ENCODE results near the gene C3. TPM values are rescaled to one million over a fixed set of nuclear protein-coding genes. Genes with fewer than 3 reads are reported as not detected.

C3 gene
- total and polyA plus RNA-seq, 7 donors = 37.7 to 120 (median 88.4) TPM

DNA sequence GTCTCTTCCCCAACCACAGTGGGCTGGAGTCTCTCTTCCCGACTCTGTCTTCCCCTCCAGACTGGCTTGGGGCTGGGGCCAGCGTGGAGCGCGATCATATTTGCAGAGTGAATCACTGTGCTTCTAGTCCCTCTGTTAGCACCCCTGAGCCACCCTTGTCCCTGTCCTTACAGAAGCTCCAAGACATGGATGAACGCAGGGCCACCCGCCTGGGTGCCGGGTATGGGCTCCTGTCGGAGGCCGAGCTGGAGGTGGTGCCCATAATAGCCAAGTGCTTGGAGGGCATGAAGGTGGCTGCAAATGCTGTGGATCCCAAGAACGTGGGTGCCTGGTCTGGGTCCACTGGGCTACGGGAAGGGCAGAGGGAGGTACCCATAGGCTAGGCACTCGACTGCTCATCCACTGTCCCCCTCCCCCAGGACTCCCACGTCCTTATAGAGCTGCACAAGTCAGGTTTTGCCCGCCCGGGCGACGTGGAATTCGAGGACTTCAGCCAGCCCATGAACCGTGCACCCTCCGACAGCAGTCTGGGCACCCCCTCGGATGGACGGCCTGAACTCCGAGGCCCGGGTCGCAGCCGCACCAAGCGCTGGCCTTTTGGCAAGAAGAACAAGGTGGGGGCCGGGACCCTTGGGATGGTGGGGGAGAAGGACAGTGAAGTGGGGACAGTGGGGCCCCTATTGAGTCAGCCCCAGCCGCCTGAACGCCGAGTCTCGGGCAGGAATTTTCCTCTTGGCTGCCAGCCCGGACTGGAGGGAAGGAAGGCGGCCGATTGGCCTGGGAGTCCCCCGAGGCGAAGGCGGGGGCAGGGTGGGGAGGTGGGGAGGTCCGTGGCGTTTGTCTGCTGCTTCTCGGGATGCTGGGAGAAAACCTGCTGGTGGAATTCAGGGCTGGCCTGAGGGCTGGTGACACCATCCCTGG lies 24.2 kb upstream of the C3 start:
- peak; percentile 75 to 86 (median 79) for ATAC-seq
- peaks cover 68% of the 10 kb centered on the region for H3K4me1 ChIP-seq

DNA sequence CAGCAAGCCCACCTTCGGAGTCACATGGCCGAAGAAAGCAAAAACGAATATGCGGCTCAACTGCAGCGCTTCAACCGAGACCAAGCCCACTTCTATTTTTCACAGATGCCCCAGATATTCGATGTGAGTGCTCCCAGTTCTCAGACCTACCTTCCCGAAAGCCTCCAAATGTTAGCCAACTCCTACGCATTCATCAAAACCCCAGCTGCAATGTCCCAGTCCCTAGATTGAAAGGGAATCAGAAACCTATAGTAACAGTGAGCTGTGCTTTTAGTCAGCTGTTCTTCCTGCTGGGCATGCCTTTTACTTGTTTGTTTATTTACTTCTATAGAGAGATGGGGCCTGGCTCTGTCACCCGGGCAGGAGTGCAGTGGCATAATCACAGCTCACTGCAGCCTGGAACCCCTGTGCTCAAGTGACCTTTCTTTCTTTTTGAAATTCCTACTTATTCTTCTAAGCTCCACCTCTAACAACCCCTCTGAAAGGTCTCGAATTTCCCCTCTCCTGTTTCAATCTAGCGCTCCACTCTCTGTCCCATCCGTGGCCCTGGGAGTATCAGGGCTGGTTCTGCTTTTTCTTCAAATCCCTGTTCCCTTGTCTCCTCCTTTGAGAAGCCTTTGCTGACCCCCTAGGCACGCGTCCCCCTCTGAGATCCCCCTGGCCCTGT lies 23.4 kb upstream of the C3 start:
- ATAC-seq (no peak), DNase-seq (no peak)
- 75 to 82% (median 79%) methylated on average over 15 of the region's 15 CpGs for WGBS, 3 donors
- H3K4me1 ChIP-seq = peaks cover 72% of the 10 kb centered on the region
- no peaks in the 10 kb centered on the region for H3K9me3 ChIP-seq
- no peaks in the 10 kb centered on the region for H3K27me3 ChIP-seq (ENCODE audit: insufficient read depth in 3 of 3, low read length in 2 of 3)
- H3K36me3 ChIP-seq (ENCODE audit: insufficient read depth in 1 of 2, low read depth in 1 of 2) = peaks cover 4 to 62% of the 10 kb centered on the region in 2 donors
- TF ChIP-seq, protein P1, sequence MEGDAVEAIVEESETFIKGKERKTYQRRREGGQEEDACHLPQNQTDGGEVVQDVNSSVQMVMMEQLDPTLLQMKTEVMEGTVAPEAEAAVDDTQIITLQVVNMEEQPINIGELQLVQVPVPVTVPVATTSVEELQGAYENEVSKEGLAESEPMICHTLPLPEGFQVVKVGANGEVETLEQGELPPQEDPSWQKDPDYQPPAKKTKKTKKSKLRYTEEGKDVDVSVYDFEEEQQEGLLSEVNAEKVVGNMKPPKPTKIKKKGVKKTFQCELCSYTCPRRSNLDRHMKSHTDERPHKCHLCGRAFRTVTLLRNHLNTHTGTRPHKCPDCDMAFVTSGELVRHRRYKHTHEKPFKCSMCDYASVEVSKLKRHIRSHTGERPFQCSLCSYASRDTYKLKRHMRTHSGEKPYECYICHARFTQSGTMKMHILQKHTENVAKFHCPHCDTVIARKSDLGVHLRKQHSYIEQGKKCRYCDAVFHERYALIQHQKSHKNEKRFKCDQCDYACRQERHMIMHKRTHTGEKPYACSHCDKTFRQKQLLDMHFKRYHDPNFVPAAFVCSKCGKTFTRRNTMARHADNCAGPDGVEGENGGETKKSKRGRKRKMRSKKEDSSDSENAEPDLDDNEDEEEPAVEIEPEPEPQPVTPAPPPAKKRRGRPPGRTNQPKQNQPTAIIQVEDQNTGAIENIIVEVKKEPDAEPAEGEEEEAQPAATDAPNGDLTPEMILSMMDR (IDR thresholded peaks at IDR 0.05) = no peak
- peak overlapping the region; percentile 46 for H3K4me3 ChIP-seq
- H3K27ac ChIP-seq = peak overlapping the region; percentile 79
- intact Hi-C loops (cut with DNase I) = loop anchor here in 1 of 2 donors (10.0 kb wide), 1 partner anchor 369 kb away; the partner anchor contains the start of genes ALKBH7 and PSPN

More for the DNA sequence above, 24.2 kb upstream of the C3 start:
- Histone ChIP-seq H3K9me3 (no peaks in the 10 kb centered on the region), H3K27ac (peak overlapping the region; percentile 79), H3K27me3 (ENCODE audit: insufficient read depth in 3 of 3, low read length in 2 of 3) (no peaks in the 10 kb centered on the region), H3K36me3 (ENCODE audit: insufficient read depth in 1 of 2, low read depth in 1 of 2) (peaks cover 4 to 70% of the 10 kb centered on the region in 2 donors), H3K4me3 (peak overlapping the region; percentile 46)
- DNase-seq = peak; percentile 91 to 95
- 9 to 21% (median 13%) methylated on average over 40 to 41 of the region's 41 CpGs for WGBS, 3 donors
- intact Hi-C loops (cut with DNase I) = loop anchor here in 1 of 2 donors (10.0 kb wide), 1 partner anchor 370 kb away; the partner anchor contains the start of genes ALKBH7 and PSPN
- TF ChIP-seq, protein P1 (IDR thresholded peaks at IDR 0.05) = no peak

- TF ChIP-seq, protein P1 (IDR thresholded peaks at IDR 0.05) = no peak
- Histone ChIP-seq H3K27me3 (ENCODE audit: insufficient read depth in 3 of 3, low read length in 2 of 3) (no peaks in the 10 kb centered on the region), H3K4me1 (peaks cover 73% of the 10 kb centered on the region), H3K4me3 (no peak overlapping the region), H3K9me3 (no peaks in the 10 kb centered on the region), H3K36me3 (ENCODE audit: insufficient read depth in 1 of 2, low read depth in 1 of 2) (peaks cover 4 to 54% of the 10 kb centered on the region in 2 donors), H3K27ac (peak overlapping the region; percentile 79)
- no peak for ATAC-seq
- 51 to 54% (median 54%) methylated on average over 7 of the region's 7 CpGs for WGBS, 3 donors
- DNase-seq = no peak
- intact Hi-C loops (cut with DNase I) = loop anchor here in 1 of 2 donors (10.0 kb wide), 1 partner anchor 368 kb away; the partner anchor contains the start of genes ALKBH7 and PSPN
These were observed 22.6 kb upstream of the C3 start for GRCh38 chr19:6743066-6743465.

GRCh38 chr19:6740589-6741343 lies 20.3 kb upstream of the C3 start:
- Histone ChIP-seq H3K9me3 (no peaks in the 10 kb centered on the region), H3K4me1 (peaks cover 62% of the 10 kb centered on the region), H3K27me3 (ENCODE audit: insufficient read depth in 3 of 3, low read length in 2 of 3) (no peaks in the 10 kb centered on the region), H3K36me3 (ENCODE audit: insufficient read depth in 1 of 2, low read depth in 1 of 2) (peaks cover 4 to 31% of the 10 kb centered on the region in 2 donors), H3K4me3 (peak overlapping the region; percentile 83), H3K27ac (peak overlapping the region; percentile 94)
- DNase-seq = peak; percentile 76 to 83
- intact Hi-C loops (cut with DNase I) = loop anchor here in 1 of 2 donors (10.0 kb wide), 1 partner anchor 366 kb away; the partner anchor contains the start of genes ALKBH7 and PSPN
- TF ChIP-seq, protein P1 (IDR thresholded peaks at IDR 0.05) = no peak
- 1 to 4% (median 2%) methylated on average over 33 to 46 of the region's 46 CpGs for WGBS, 3 donors
- ATAC-seq = no peak
